HEK293T (cell line): ENCODE results near the gene FBH1.

Source experiments
- CTCF ChIA-PET: fragments of 350-600 bp; formaldehyde crosslinking; extraction: SDS; loops from one replicate; lab custom pipeline; 2021; ENCODE audit warnings: antibody characterized with exemption, inconsistent platforms; lab: Yijun Ruan, JAX
- POLR2A ChIA-PET: fragments of 350-600 bp; formaldehyde crosslinking; extraction: SDS; loops from one replicate; lab custom pipeline; 2020; ENCODE audit warnings: antibody characterized with exemption, inconsistent platforms; lab: Yijun Ruan, JAX
- DNase-seq: peaks from one replicate; pipeline ENCODE4 v3.0.0; 2012; ENCODE audit warnings: mixed read lengths; ENCODE audit errors: extremely low spot score
- ARNT ChIP-seq: fragments of 450-650 bp; IDR thresholded peaks from 2 replicates; pipeline ENCODE4 v1.6.1; 2017; ENCODE audit warnings: mild to moderate bottlenecking
- BHLHE40 ChIP-seq: fragments of 450-650 bp; IDR thresholded peaks from 2 replicates; pipeline ENCODE4 v1.6.1; 2016; ENCODE audit warnings: mild to moderate bottlenecking, moderate library complexity, borderline replicate concordance
- CTBP1 ChIP-seq: fragments of 450-650 bp; IDR thresholded peaks from 2 replicates; pipeline ENCODE4 v1.6.1; 2016; ENCODE audit warnings: borderline replicate concordance
- ELF4 ChIP-seq: fragments of 450-650 bp; IDR thresholded peaks from 2 replicates; pipeline ENCODE4 v1.6.1; 2017; ENCODE audit warnings: antibody characterized with exemption
- FOXA1 ChIP-seq: fragments of 450-650 bp; IDR thresholded peaks from 2 replicates; pipeline ENCODE4 v1.6.1; 2016; ENCODE audit warnings: mild to moderate bottlenecking
- FOXK2 ChIP-seq: fragments of 450-650 bp; IDR thresholded peaks from 2 replicates; pipeline ENCODE4 v1.6.1; 2016; ENCODE audit warnings: mild to moderate bottlenecking
- FOXM1 ChIP-seq: fragments of 450-650 bp; IDR thresholded peaks from 2 replicates; pipeline ENCODE4 v1.6.1; 2017; ENCODE audit warnings: mild to moderate bottlenecking, borderline replicate concordance
- HDGF ChIP-seq: fragments of 450-650 bp; IDR thresholded peaks from 2 replicates; pipeline ENCODE4 v1.6.1; 2017; ENCODE audit warnings: antibody characterized with exemption, borderline replicate concordance
- L3MBTL2 ChIP-seq: fragments of 450-650 bp; conservative IDR thresholded peaks from 2 replicates; pipeline ENCODE4 v1.6.1; 2016; ENCODE audit warnings: mild to moderate bottlenecking
- LEF1 ChIP-seq: fragments of 450-650 bp; IDR thresholded peaks from 2 replicates; pipeline ENCODE4 v1.6.1; 2017; ENCODE audit warnings: mild to moderate bottlenecking, borderline replicate concordance
- NFRKB ChIP-seq: fragments of 450-650 bp; IDR thresholded peaks from 2 replicates; pipeline ENCODE4 v1.6.1; 2016; ENCODE audit warnings: mild to moderate bottlenecking, moderate library complexity
- SP1 ChIP-seq: fragments of 450-650 bp; IDR thresholded peaks from 2 replicates; pipeline ENCODE4 v1.6.1; 2017
- SUZ12 ChIP-seq: fragments of 450-650 bp; IDR thresholded peaks from 2 replicates; pipeline ENCODE4 v1.6.1; 2016; ENCODE audit warnings: mild to moderate bottlenecking
- TARDBP ChIP-seq: fragments of 450-650 bp; IDR thresholded peaks from 2 replicates; pipeline ENCODE4 v1.6.1; 2016
- ZNF384 ChIP-seq: fragments of 450-650 bp; IDR thresholded peaks from 2 replicates; pipeline ENCODE4 v1.6.1; 2016
- TF ChIP-seq, protein P1 (sequence below): fragments of 450-650 bp; IDR thresholded peaks from 2 replicates; pipeline ENCODE4 v1.6.1; 2016

FBH1 gene

GRCh38 chr10:5947471-5948207 lies 57.6 kb downstream of the FBH1 start:
- POLR2A ChIA-PET = interaction anchor here (1.5 kb wide), 1 partner anchor 134 kb away, joined by 3 read pairs; the partner anchor contains the start of gene GDI2
- TF ChIP-seq, protein P1, sequence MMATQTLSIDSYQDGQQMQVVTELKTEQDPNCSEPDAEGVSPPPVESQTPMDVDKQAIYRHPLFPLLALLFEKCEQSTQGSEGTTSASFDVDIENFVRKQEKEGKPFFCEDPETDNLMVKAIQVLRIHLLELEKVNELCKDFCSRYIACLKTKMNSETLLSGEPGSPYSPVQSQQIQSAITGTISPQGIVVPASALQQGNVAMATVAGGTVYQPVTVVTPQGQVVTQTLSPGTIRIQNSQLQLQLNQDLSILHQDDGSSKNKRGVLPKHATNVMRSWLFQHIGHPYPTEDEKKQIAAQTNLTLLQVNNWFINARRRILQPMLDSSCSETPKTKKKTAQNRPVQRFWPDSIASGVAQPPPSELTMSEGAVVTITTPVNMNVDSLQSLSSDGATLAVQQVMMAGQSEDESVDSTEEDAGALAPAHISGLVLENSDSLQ = no peak
- TF ChIP-seq SP1 (no peak), LEF1 (no peak), BHLHE40 (no peak), HDGF (no peak), FOXM1 (no peak), ARNT (no peak), FOXA1 (no peak), NFRKB (no peak)
- DNase-seq = no peak
- CTCF ChIA-PET = interaction anchor here (1.7 kb wide), 1 partner anchor 454 kb away, joined by 6 read pairs; no protein-coding TSS in a partner anchor

- POLR2A ChIA-PET = no interaction called here
- DNase-seq = no peak
- CTCF ChIA-PET = interaction anchor here (1.7 kb wide), 1 partner anchor 454 kb away, joined by 6 read pairs; no protein-coding TSS in a partner anchor
- TF ChIP-seq ARNT (no peak), BHLHE40 (no peak), SP1 (no peak), ZNF384 (no peak), TARDBP (no peak), CTBP1 (no peak), SUZ12 (no peak), L3MBTL2 (no peak), HDGF (no peak)
Measured at GRCh38 chr10:5948208-5948585, 58.2 kb downstream of the FBH1 start.

- TF ChIP-seq LEF1 (no peak), FOXK2 (no peak), NFRKB (no peak), SUZ12 (no peak), FOXA1 (no peak)
- ChIA-PET POLR2A (no interaction called here), CTCF (interaction anchor here (1.7 kb wide), 1 partner anchor 453 kb away, joined by 6 read pairs; no protein-coding TSS in a partner anchor)
- peak; percentile 63 for DNase-seq
Measured at GRCh38 chr10:5949009-5949759, 59.1 kb downstream of the FBH1 start.

- ChIA-PET POLR2A (no interaction called here), CTCF (interaction anchor here (1.1 kb wide), 1 partner anchor 451 kb away, joined by 5 read pairs; no protein-coding TSS in a partner anchor)
- no peak for DNase-seq
- no peak for TF ChIP-seq FOXM1
- TF ChIP-seq ZNF384 = no peak
- no peak for TF ChIP-seq NFRKB
- no peak for TF ChIP-seq L3MBTL2
Measured at GRCh38 chr10:5951167-5951711, 61.2 kb downstream of the FBH1 start.

DNA sequence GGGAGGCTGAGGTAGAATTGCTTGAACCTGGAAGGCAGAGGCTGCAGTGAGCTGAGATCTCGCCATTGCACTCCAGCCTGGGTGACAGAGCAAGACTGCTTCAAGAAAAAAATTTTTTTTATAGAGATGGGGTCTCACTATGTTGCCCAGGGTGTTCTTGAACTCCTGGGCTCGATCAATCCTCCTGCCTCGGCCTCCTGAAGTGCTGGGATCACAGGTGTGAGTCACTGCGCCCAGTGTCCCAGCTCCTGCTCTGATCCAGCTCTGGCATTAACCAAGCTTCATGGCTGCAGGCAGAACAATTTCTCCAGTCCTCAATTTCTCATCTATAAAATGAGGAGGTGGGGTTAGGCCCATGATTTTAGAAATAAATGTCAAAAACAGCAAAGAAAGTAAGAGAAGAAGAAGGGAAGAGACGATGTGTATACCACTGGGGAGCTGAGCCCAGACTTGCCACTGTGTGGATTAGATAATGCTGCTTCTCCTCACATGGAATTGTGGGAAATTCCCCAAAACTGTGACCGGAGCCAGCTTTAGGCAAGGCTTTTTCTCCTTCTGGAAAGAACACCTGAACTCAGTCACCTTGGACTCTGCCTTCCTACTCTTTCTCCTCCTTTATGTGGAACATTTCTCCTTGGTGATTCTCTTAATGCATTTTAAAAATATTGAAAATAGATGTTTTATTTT lies 61.8 kb downstream of the FBH1 start:
- ChIA-PET POLR2A (no interaction called here), CTCF (interaction anchor here (1.1 kb wide), 1 partner anchor 450 kb away, joined by 5 read pairs; no protein-coding TSS in a partner anchor)
- no peak for TF ChIP-seq FOXM1
- TF ChIP-seq TARDBP = no peak
- no peak for TF ChIP-seq ELF4
- no peak for TF ChIP-seq ARNT
- TF ChIP-seq LEF1 = no peak
- no peak for TF ChIP-seq L3MBTL2
- TF ChIP-seq NFRKB = no peak
- TF ChIP-seq, protein P1 = no peak
- no peak for TF ChIP-seq SP1
- TF ChIP-seq FOXA1 = no peak
- no peak for TF ChIP-seq FOXK2
- no peak for TF ChIP-seq CTBP1
- TF ChIP-seq SUZ12 = no peak
- no peak for TF ChIP-seq BHLHE40
- no peak for TF ChIP-seq HDGF
- TF ChIP-seq ZNF384 = no peak
- DNase-seq = no peak

GRCh38 chr10:5952731-5953385 lies 62.8 kb downstream of the FBH1 start:
- no peak for TF ChIP-seq FOXM1
- no peak for TF ChIP-seq SP1
- TF ChIP-seq TARDBP = no peak
- TF ChIP-seq NFRKB = no peak
- no peak for TF ChIP-seq FOXA1
- TF ChIP-seq L3MBTL2 = no peak
- TF ChIP-seq ELF4 = no peak
- TF ChIP-seq SUZ12 = no peak
- TF ChIP-seq, protein P1 = no peak
- TF ChIP-seq HDGF = no peak
- no peak for TF ChIP-seq LEF1
- no peak for TF ChIP-seq CTBP1
- TF ChIP-seq ZNF384 = no peak
- TF ChIP-seq BHLHE40 = no peak
- TF ChIP-seq ARNT = no peak
- TF ChIP-seq FOXK2 = no peak
- DNase-seq = no peak
- POLR2A ChIA-PET = interaction anchor here (0.6 kb wide), 1 partner anchor 70 kb away, joined by 3 read pairs; no protein-coding TSS in a partner anchor
- CTCF ChIA-PET = no interaction called here
